Skeletal muscle cell (primary cell): ENCODE data around the gene AP3B1.
A peak's percentile ranks its signal among the peaks of the same experiment; 100 is the strongest.

Experiments used
- DNase-seq: peaks from one replicate; pipeline ENCODE4 v3.0.0-alpha.2; 2010; ENCODE audit warnings: low read depth
- H3K4me3 ChIP-seq: 2 replicates; pipeline ENCODE4 v1.5.1; 2011; ENCODE audit warnings: low read depth, mild to moderate bottlenecking, control low read depth, low read length, moderate library complexity

Gene AP3B1, protein sequence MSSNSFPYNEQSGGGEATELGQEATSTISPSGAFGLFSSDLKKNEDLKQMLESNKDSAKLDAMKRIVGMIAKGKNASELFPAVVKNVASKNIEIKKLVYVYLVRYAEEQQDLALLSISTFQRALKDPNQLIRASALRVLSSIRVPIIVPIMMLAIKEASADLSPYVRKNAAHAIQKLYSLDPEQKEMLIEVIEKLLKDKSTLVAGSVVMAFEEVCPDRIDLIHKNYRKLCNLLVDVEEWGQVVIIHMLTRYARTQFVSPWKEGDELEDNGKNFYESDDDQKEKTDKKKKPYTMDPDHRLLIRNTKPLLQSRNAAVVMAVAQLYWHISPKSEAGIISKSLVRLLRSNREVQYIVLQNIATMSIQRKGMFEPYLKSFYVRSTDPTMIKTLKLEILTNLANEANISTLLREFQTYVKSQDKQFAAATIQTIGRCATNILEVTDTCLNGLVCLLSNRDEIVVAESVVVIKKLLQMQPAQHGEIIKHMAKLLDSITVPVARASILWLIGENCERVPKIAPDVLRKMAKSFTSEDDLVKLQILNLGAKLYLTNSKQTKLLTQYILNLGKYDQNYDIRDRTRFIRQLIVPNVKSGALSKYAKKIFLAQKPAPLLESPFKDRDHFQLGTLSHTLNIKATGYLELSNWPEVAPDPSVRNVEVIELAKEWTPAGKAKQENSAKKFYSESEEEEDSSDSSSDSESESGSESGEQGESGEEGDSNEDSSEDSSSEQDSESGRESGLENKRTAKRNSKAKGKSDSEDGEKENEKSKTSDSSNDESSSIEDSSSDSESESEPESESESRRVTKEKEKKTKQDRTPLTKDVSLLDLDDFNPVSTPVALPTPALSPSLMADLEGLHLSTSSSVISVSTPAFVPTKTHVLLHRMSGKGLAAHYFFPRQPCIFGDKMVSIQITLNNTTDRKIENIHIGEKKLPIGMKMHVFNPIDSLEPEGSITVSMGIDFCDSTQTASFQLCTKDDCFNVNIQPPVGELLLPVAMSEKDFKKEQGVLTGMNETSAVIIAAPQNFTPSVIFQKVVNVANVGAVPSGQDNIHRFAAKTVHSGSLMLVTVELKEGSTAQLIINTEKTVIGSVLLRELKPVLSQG

DNA sequence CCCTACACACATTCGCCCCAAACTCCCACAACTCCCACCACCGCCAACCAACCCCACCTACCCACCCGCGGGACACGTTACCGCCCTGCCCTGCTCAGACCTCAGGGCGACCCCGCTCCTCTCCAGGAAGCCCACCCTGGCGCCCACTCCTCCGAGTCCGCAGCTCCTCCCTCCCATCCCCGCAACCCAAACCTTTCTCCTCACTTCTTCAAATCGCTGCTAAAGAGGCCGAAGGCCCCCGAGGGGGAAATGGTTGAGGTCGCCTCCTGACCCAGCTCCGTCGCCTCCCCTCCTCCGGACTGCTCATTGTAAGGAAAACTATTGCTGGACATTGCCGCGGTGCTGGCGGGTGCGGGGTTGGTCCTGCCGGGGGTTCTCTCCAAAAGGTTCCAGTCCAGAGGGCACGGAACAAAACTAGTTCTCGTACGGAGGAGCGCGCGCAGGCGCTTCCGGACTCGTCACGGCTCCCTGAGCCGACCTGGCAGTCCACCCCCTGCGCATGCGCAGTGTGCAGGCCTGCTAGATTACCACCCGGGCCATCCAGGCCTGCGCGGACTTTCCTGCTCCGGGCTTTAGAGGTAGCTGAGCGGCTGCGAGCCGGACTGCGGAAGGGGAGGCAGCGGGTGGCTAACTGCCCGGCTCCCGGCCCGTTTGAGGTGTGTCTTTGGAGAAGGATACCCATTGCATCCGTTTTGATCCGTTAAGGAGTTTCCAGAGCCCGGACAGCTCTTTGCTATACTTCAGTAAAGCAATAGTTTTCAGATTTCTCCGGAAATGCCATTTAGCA is at the start of gene AP3B1:
Gene AP3B1, minus strand, starts transcription at position 451 of the 787 bp plus-strand sequence. Its CDS starts 119 bp downstream, at position 332.
- peak within 1 kb of the TSS; percentile 86 for H3K4me3 ChIP-seq
- DNase-seq, result peak; percentile 94

DNA sequence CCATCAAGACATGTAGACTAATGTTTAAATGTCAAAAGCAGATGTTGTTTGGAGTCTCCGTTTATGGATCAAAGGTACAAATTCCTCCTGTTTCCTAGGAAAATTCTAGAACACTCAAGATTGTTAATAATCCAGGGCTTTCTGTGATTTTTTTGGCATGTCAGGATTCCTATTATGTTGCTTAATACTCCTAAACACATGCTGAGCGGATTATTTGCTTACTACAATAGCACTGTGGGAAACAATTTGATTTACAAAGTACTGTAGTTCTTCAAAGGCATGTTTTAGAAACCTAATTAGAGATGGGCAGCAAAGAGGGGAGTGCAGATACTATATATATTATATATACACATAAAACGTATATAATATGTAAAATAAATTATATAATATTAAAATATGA is 46.9 kb upstream of the AP3B1 start:
- no peak for DNase-seq
- H3K4me3 ChIP-seq, result no peak overlapping the region

DNA sequence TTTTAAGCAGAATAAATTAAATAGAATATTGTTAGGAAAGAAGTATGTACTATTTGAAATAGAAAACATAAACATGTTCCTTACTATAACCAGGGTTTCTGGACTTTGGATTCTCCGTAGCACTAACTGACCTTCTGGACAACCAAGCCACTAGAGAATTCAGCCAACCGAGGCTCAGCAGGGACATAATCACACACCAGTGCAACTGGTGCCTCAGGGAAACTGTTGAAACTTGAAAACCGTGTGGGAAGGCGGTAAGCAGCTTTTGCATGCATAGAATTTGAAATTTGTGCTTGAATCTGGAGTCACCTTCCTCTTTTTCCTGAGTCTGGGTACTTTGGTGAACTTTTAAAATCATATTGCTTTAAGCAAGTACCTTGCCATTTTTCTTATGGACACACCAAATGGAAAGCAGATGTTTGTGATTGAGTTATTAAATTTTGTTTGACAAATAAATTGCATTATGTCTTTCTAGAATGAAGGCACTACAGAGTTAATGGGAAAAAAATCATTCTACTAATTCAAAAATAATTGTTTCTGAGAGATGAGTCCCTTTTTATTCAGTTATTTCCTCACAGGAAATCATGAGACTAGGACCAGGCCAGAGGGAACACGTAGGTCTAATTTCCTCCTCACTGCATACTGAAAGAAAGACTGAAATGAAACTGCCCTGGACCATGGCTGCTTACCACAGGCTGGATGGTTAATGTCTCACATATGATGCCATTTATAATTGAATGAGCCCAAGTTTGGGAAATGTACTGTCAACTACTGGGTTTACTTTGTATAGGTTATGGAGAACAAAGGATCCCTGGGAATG is 45.3 kb upstream of the AP3B1 start:
- no peak for DNase-seq
- no peak overlapping the region for H3K4me3 ChIP-seq

DNA sequence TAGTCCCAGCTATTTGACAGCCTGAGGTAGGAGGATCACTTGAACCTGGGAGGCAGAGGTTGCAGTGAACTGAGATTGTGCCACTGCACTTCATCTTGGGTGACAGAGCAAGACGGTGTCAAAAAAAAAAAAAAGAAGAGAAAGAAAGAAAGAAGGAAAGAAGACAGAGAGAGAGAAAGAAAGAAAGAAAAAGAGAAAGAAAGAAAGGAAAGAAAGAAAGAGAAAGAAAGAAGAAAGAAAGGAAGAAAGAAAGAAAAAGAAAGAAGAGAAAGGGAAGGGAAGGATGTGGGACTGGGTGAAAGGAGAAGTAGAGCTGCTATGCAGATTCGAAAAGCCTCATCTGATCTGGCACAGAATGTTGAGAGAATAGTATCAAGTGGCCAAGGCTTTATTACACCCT is 42.2 kb upstream of the AP3B1 start:
- no peak for DNase-seq
- H3K4me3 ChIP-seq, result no peak overlapping the region

DNA sequence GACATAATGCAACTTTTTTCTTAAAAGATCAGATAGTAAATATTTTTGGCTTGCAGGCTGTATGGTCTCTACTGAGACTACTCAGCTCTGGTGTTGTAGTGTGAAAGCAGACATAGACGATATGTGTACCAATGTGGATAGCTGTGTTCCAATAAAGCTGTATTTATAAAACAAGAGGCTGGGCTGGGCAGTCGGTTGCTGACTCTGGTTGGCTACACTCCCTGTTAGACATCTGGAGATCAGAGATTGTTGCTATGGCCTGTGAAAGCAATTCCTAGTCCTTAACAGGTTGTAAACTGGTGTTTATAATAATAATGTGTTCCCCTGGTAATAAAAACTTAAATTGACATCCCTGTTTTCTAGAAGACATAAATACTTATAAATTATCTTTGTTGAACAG is 41.5 kb upstream of the AP3B1 start:
- no peak overlapping the region for H3K4me3 ChIP-seq
- no peak for DNase-seq

DNA sequence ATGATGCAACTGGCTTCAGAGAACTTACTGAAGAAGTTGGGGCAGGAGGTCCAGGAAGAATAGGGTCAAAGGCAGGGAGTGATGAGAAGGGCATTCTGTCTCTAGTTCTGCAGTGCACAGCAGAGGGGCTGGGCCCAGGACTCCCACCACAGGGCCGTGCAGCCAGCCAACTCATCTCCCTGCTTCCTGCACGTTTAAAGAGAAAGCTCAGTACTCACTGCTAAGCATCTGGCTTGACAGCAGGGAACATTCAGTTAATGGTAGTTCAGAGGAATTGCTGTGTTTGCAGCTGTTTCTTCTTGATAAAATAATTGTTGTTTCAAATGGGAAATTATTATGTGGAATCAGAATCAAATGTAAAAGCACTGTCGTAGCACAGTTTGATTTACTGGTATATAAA is 40.3 kb upstream of the AP3B1 start:
- H3K4me3 ChIP-seq, result no peak overlapping the region
- DNase-seq, result no peak

DNA sequence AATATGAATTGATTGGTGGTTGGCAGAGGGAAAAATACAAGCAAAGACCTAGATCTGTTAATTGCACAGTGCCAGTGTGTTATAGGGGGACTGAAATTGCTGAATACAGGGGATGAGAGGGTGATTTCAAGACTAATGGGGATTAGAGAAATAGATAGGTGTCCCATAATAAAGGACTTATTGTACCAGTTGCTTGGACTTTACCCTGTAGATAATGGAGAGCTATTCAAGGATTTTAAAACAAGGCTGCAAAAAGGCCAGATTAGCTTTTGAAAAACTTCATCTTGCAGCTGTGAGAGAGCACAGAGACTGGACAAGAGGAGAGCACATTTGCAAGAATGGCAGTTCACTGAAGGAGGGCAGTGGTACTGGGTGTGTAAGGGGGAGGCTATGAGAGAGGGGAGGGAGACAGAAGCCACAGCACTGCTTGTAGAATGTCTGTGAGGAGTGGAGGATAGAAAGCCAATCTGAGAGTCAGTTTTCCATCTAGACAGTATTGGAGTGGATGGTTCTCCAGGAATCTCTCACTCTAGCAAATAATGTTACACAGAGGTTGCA is 37.1 kb upstream of the AP3B1 start:
- DNase-seq, result no peak
- H3K4me3 ChIP-seq, result no peak overlapping the region

DNA sequence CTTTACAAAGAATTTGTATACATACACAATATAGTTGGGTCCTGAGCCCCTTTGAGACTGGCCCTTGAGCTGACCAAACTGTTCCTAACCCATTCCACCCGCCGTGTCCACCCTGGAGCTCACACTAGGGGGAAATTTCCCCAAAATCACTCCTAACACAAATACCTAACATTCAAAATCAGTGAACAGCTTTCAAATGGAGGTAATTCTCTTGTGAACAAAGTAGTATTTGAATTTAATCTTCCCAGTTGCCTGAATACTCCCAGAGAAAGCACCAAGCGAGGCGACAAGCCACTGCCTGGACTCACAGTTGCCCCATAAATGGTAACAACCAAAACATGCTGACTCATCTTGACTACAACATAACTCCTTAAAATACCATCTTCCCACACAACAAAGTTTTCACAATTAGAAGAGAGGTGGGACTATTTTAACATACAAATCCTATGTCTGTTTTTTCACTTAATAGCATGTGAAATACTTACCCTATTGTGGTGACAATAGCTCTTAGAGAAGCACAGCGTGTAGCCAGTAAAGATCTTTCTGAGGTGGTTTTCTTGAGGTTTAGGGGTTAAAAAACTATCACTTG is 34.2 kb upstream of the AP3B1 start:
- H3K4me3 ChIP-seq, result no peak overlapping the region
- peak; percentile 36 for DNase-seq

DNA sequence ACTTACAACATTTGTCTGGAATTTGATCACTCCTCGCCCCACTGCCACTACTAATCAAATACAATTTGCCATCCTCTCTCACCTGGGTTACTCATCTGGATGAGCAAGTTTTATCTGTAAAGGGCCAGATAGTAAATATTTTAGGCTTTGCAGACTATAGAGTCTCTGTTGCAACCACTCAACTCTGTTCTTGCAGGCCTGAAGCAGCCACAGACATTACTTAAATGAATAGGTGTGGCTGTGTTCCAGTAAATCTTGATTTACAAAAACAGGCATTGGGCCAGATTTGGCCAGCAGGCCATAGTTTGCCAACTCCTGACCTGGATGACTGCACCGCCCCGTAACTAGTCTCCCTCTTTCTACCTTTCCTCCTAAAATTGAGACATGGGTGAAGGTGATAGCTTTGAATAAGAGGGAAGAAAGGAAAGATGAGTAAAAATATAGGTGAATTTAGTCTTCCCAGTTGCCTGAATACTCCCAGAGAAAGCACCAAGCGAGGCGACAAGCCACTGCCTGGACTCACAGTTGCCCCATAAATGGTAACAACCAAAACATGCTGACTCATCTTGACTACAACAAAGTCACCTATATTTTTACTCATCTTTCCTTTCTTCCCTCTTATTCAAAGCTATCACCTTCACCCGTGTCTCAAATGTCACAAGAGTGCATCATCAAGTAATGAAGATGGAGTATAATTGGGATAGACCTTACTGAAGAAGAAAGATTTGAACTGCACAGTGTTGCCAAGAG is 33.4 kb upstream of the AP3B1 start:
- H3K4me3 ChIP-seq, result no peak overlapping the region
- DNase-seq, result no peak

DNA sequence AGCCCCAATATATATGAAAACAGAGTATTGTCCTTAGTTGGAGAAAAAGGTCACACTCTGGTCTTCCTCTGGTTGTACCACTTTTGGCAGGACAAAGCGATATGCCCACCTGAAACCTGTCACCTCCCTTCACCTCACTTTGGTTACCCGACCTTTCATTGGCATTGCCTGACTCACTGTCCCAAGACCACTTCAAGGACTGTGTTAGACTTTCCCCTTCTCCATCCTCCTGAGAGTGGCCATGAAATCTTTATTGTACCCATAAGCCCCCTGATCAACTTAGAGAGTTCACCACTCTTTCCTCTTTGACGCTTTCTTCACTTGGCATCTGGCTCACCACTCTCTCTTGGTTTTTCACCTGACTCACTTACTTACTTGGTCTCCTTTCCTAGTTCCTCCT is 32.4 kb upstream of the AP3B1 start:
- DNase-seq, result no peak
- H3K4me3 ChIP-seq, result no peak overlapping the region

DNA sequence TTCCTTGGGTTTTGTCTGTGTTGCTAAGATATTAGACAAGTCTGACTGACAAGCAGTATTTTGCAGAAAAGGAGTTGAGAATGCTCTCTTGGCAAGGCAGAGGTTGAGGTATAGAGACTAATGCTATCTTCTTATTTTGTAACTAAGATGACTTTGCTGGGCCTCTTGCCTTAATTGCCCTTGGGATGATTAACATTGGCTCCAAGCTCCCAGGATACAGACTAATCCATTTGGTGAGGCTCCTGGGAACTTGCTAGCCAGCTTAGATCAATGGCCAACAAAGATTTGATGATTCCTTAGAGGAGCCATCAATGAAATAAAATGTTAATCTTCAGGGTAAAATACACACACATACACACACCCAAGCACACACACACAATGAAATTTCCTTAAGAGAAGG is 28.7 kb upstream of the AP3B1 start:
- DNase-seq, result no peak
- H3K4me3 ChIP-seq, result no peak overlapping the region

DNA sequence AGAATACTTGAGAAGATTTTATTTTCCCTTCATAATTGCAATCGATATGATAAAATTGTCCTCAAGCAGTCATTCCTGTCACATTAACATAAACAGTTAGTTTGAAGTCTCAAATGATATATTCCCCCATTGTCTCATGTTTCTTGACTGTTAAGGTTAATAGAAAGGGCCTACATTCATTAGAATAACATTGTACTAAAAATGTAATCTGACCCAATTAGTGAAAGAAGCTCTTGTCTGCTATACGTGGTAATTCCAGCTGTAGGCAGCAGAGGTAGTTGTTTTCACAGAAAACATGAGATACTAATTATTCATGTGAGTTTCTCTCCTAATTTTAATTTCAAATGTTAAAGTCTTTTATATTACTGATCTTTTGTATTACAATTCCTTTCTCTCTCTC is 25.9 kb upstream of the AP3B1 start:
- DNase-seq, result peak; percentile 15

DNA sequence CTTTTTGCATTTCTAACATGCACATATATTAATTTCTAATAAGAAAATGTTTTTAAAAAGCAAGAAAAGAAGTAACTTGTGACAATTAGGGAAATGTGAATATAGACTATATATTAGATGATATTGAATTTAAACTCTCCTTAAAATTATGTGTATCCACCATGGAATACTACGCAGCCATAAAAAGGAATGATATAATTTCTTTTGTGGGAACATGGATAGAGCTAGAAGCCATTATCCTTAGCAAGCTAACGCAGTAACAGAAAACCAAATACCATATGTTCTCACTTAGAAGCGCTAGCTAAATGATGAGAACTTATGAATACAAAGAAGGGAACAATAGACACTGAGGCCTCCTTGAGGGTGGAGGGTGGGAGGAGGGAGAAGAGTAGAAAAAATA is 23.8 kb upstream of the AP3B1 start:
- no peak for DNase-seq
- H3K4me3 ChIP-seq, result no peak overlapping the region

More for the DNA sequence above, 25.9 kb upstream of the AP3B1 start:
- H3K4me3 ChIP-seq, result no peak overlapping the region

DNA sequence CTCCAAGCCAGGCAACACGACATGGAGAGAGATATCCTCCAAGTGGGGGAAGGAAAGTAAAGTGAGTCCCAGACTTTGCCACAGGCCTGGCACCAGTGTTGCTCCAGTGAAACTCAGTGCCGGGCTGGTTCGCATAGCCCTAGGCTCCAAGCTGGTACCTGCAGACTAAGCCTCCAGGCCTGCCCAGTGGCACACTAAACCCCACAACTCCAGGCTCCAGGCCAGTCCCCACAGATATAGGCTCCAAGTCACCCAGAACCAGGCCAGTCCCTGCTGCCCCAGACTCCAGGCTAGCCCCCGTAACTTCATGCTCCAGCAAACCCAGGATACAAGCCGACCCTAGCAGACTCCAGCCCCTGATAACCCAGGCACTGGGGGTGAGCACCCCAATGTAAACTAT is 23.0 kb upstream of the AP3B1 start:
- no peak overlapping the region for H3K4me3 ChIP-seq
- no peak for DNase-seq

DNA sequence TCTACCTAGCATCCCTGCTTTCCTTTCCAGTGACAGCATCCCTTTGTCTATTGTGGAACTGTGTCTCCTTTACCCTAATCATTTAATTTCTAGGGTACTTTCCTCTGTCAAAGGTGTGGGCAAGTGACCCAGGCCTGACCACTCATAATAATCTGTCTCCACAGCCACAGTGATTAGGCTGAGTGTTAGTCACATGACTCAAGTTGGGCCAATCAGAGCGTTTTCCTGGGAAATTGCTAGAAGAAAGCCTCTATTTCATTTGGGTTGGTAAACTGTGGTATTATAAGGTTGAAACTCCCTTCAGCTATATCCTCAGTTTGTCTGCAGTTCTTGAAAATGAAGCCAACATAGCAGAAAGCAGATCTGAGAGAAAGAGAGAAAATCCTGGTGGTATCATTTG is 14.2 kb upstream of the AP3B1 start:
- no peak overlapping the region for H3K4me3 ChIP-seq
- no peak for DNase-seq

DNA sequence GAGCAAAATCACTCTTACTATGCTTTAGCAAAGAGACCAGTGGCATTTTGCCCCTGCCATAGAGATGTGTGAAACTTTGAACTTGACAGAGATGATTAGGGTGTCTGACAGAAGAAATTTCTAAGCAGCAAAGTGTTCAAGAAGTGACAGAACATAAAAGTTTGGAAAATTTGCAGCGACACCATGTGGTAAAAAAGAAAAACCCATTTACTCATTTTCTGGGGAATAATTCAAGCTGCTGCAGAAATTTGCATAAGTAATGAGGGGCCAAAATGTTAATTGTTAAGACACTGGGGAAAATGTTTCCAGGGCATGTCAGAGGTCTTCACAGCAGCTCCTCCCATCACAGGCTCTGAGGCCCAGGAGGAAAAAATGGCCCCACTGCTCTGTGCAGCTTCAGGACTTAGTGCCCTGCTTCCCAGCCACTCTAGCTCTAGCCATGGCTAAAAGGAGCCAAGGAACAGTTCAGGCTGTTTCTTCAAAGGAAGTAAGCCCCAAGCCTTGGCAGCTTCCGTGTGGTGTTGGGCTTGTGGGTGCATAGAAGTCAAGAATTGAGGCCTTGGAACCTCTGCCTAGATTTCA is 6.1 kb upstream of the AP3B1 start:
- no peak for DNase-seq
- no peak overlapping the region for H3K4me3 ChIP-seq
